HEK293T (cell line): Measurements from ENCODE around the gene FAM171A1.

ENCODE experiments used
- CTBP1 ChIP-seq: fragments of 450-650 bp; IDR thresholded peaks from 2 replicates; pipeline ENCODE4 v1.6.1; 2016; ENCODE audit warnings: borderline replicate concordance
- FOXA1 ChIP-seq: fragments of 450-650 bp; IDR thresholded peaks from 2 replicates; pipeline ENCODE4 v1.6.1; 2016; ENCODE audit warnings: mild to moderate bottlenecking
- HDGF ChIP-seq: fragments of 450-650 bp; IDR thresholded peaks from 2 replicates; pipeline ENCODE4 v1.6.1; 2017; ENCODE audit warnings: antibody characterized with exemption, borderline replicate concordance
- SP1 ChIP-seq: fragments of 450-650 bp; IDR thresholded peaks from 2 replicates; pipeline ENCODE4 v1.6.1; 2017

DNA sequence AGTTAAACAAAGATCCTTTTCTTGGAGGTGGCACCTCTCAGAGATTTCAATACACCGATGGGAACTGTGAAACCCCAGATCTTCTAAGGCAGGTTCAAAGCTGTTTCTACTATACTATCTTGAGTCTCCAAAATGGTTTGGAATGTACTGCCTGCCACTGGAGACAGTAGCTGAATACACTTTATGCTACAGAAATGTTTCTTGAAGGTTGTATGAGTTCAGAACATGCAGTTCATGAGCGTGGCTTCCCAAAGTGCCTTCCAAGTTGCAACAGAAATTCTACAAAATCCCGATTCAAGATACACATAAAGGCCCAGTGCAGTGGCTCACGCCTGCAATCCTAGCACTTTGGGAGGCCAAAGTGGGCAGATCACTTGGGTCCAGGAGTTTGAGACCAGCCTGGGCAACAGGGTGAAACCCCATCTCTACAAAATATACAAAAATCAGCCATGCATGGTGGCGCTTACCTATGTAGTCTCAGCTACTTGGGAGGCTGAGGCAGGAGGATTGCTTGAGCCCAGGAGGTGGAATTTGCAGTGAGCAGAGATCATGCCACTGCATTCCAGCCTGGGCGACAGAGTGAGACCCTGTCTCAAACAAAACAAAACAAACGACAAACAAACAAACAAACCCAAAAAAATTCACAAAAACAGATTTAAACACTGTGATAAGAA, 36.3 kb downstream of the FAM171A1 start:
- TF ChIP-seq CTBP1 (no peak), HDGF (no peak), SP1 (no peak), FOXA1 (no peak)
